Fibroblast of skin of scalp (primary cell): ENCODE measurements around the gene DUSP9.

Source experiments
- DNase-seq: peaks from one replicate; pipeline ENCODE4 v3.0.0-alpha.2; 2013

The DUSP9 gene

DNA sequence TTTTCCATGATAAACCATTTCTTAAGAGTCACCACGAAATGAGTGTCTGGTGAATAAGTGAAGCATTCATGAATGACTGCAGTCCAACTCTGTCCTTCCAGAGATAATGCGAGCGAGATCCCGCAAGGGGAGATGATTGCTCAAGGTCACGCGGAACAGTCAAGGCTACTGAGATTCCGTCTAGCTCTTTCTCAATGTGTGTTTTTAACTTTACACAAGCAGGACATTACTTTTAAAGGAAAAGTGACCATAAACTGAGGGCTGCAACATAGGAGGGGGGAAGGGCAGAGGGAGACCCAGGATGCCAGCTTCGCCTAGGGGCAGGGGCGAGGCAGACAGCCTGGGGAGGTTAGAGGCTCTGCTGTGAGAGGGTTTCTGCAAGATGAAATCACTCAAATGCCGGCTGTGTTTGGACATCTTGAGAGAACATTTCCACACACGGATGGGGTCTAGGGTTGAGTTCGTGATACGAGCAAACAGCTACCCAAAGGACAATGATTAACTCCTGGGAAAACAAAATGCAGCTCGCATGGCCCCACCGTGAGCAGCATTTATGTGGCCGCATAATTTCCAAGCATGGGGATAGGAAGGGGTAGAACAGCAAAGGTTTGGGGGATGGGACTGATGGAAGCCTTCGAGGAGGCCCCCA lies 24.2 kb upstream of the DUSP9 start:
- DNase-seq, result no peak

DNA sequence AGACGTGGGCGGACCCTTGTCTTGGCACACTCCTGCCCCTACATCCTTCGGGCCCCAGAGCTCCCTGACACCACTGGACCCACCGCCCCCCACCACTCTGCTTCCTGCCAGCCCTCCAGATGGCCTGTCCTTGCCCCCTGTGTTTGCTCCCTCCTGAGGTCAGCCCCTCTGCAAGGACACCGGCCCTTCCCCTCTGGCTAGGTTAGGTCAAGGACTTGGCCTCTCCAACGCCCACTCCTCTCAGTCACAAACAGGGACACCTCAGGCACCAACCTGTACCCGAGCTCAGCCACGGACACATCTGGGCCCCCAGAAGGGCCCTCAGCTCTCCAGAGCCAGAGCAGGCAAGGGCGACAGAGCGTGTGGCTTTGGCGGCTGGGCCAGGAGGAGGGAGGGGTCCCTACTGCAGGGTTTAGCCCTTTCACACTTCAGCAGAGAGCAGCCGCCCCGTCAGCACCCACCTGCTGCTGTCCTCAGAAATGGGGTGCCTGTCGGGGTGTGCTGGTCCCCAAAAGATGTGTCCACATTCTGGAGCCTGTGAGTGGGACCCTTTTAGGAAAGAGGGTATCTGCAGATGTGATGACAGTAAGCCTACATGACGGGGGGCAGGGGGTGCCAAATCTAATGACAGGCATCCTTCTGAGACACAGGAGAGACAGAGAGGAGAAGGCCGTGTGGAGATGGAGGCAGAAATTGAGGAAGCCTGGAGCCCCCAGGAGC lies 23.5 kb upstream of the DUSP9 start:
- no peak for DNase-seq

DNA sequence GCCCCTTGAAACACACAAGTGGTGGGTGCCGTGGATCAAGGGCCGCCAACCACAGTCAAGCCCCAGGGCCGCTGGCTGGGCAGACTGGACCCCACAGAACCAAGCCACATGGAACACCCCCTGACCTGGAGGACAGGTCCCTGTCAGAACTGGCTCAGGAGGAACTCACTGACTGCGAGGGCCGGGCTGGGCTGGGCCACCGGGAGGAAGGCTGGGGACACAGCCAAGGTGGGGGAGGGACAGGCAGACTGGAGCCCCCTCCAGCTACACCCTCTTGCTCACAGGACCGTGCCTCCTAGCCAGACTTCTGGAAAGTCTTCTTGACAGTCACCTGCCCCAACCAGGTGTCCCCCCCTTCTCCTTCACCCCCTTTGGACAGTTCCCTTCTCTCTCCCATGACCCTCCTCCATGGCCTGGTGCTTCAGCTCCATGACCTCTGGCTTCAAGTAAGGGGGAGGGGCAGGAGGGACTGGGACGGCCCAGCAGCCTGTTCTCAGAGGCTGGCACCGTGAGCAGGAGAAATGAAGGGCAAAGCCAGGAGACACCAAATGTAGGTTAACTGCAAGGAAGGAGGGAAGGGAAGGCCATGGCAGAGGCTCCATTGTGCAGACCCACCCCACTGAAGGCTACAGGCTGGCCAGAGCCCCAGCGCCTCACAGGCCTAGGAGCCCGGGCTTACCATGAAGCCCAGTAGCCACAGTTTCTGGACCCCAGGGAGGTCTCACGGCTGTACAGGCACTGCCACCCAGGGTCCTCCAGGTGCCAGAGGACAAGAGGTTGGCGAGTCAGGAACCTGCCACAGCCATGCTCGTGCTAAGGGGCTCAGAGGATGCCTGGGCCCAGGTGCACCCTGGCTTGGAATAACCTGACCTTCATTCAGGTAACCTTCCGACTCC lies 22.6 kb upstream of the DUSP9 start:
- DNase-seq, result no peak

DNA sequence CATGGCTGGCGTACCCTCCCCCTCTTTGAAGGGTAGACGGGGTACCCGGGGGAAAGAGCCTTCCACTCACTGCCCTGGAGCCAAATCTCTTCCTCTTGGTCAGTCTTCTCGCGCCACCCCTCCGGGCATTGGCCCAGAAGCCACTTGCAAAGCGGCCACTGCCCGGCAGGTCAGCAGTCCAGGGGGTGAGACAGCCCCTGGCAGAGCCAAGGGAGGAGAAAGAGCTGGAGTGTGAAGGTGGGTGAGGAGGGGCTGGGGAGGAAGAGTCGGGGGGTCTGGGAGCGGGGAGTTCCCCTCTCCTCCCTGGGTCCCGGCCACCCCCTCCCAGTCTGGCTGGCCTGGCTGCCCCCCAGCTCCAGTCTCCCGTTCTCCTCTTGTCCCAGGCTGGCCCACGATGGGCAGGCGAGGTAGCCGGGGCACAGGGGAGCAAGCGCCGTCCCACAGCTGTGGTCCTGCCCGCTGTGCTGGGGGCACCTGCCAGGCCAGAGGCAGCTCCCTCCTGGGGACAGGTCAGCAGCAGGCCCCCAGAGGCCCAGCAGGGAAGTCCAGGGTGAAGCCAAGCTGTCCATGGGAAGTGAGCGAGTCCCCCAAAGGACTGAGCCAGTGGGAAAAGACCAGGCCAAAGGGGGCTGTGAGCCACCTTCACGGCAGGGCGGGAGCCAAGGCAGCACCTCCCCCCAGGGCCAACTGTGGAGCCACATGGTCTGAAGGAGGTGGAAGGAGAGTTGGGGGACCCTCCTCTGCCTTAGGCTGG lies 21.6 kb upstream of the DUSP9 start:
- DNase-seq, result no peak

DNA sequence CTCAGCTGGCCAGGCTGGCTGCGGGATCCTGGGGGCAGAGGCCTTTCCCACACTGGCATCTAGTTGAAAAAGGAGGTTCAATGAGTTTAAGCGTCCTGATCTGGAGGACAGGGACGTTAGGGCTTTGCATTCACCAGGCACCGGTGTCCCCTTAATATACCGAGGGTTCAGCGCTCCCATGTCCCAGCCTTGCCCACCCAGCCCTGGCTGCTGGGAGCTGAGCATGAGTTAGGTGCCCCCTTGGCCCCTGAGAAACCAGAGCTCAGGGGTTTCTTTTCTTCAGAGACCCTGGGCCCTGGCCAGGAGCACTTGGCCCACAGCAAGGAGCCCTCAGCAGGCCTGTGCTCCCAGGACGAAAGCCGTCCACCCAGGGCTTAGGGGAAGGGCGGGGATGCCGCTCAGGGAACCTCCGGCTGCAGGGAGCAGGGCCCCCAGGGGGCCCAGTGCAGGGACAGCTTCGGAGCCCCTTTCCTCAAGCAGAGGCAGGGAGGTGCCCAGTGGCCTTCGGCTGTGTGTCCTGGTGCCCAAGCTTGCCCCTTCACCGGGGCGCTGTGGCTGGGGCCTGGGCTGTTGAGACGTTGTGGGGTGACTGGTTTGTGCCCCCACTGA lies 20.9 kb upstream of the DUSP9 start:
- no peak for DNase-seq

DNA sequence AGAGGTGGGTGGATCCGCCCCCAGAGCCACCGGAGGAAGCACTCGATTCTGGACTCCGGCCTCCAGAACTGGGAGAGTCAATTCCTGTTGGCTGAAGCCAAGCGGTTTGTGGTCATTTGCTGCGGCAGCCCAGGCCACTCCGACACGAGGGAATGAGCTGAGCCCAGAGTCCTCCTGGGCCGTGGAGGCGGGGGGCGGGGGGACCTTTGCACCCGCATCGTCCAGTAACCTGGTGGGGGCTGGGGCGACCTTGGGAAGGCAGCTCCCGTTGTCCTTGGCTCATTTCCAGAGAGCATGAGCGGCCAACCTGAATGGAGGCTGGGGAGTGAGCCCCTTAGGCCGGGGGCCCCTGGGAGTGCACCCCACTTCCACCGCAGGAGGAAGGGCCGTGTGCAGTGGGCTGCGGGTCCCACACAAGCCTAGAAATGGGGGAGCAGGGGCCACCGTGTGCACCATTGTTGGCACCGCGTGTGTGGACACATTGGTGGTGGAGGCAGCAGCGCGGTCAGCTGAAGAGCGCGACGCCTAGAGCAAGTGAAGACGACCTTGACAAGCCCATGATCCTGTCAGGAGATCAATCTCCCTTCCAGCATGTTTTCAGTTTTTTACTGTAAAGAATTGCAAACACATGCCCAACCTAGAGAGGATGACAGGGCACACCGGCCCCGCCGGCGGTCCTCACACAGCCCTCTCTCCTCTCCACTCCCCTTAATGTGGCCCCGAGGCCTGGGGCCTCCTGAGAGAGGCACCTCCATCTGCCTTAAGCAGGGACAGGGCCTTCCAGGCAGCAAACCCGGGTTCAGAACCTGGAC lies 19.9 kb upstream of the DUSP9 start:
- DNase-seq, result no peak

DNA sequence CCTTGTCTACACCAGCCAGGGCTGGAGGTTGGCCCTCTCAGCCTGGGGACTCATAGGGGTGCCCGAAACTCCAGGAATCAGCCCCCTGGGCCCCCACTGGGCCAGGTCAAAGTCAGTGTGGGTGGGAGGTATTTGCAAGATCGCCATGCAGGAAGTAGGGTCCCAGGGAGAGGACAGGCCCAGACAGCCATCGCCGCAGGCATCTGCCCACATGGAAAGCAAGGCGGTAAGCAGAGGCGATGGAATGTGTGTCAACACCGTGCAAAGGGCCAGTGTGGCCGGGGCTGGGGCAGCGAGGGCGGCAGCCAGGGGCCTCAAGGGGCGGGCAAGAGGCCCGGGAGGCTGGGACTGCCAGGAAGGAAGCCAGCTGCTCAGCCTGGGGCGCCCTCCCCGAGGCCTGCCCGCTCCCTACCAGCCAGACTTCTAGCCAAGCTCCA lies 19.3 kb upstream of the DUSP9 start:
- DNase-seq, result no peak

DNA sequence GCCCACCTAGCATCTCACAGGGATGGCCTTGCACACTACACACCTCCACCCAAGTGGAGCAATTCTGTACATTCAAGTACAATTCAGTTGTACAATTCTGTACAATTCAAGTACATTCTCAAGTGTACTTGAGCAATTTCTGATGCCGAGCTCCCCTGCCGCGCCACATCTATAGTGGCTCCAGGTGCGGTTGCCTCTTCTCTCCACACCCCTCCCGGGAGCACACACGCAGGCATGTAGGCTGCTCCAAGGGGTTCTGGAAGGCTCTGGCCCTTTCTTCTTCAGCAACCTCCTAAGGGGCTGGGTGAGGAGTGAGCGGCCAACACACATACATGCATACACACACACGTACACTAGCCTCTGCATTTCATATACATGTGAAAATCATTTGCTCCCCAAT lies 18.9 kb upstream of the DUSP9 start:
- DNase-seq, result no peak

DNA sequence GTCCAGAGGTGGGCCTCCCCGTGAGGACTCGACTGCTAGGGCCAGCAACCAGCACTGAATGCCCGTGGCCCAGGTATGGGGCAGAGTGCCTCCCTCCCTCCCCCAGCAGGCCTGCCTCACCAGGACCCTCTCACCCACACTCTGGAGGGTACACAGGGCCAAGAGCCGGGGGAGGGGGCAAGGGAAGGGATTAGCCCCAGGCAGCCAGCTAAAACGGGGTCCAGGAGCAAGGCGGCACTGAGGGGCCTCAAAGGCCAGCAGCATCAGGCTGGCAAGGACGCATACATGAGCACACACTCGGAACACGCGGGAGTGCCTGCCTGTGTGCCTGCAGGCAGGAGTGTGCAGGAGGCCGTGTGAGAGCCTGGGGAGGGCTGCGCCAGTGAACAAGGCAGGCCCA lies 18.3 kb upstream of the DUSP9 start:
- no peak for DNase-seq

DNA sequence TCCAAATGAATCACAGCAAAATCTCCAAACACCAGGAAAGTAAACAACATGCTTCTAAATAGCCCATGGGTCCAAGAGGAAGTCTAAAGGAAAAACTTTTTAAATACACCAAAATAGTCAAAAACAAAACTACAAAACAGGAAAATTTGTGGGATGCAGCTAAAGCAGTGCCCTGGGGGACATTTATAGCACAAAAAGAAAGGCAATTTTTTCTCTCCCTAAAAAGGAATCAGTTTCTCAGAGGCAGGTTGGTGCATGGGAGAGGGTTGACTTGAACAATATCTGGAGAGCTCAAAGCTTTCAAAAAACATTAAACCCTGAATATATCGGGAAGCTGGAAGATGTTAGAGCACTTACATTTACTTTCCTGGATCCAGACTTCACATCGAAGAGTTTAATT lies 15.7 kb upstream of the DUSP9 start:
- no peak for DNase-seq

DNA sequence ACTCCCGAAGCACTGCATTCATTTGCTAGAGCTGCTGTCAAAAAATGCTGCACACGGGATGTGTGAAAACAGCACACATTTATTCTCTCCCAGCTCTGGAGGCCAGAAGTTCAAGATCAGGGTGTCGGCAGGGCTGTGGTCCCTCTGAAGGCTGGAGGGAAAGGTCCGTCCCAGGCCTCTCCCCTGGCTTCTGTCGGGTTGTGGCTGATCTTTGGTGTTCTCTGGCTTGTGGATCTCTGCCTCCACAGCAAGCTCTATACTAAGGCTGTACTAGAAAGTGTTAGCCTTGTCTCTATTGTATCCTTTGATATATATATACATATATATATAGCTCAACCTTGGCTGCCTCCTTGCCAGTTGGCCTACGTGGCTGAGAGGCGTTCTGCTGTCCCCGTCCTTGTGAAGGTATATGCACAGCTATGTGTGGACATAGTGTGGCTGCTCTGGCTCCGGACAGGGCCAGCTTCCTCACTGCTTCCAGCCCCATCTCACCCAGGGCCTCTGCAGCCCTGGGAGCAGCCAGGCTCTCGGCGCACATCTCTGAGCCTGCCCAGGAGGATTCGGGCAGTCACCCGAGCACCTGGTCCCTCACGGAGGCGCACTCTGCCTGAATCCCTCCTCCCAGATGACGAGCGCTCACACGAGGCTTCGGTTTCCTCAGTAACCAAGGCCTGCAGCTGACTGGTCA lies 15.0 kb upstream of the DUSP9 start:
- no peak for DNase-seq

DNA sequence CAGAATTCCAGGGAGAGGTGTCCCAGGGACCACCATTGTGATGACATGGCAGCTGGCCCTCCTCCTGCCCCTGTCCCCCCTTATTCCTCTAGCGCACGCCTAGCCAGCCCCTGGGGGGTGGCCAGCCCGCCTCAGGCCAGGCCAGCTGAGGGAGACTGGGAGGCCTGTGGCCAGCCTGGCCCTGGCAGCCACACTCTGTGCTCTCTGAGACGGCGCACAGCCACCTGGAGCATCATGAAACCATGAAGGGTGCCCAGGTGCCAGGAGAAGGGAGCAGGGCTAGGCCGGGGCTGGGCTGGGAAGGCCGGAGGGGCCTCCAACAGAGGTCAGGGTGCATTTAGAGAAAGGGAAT lies 14.4 kb upstream of the DUSP9 start:
- no peak for DNase-seq

DNA sequence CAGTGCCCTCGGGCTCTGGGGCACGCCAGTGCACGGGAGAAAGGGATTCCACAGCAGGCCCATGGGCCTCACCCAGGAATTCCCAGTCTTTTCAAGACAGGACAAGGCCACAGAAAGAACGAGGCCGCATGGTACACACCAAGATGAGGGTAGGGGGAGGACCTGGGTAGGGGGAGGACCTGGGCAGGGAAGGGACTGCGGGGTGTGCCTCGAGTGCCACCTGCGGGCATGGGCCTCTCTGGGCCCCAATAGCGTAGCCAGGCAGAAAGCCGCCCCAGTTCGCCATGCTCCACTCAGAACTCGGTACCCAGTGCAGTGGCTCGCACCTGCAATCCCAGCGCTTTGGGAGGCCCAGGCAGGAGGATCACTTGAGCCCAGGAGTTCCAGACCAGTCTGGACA lies 14.0 kb upstream of the DUSP9 start:
- DNase-seq, result no peak

DNA sequence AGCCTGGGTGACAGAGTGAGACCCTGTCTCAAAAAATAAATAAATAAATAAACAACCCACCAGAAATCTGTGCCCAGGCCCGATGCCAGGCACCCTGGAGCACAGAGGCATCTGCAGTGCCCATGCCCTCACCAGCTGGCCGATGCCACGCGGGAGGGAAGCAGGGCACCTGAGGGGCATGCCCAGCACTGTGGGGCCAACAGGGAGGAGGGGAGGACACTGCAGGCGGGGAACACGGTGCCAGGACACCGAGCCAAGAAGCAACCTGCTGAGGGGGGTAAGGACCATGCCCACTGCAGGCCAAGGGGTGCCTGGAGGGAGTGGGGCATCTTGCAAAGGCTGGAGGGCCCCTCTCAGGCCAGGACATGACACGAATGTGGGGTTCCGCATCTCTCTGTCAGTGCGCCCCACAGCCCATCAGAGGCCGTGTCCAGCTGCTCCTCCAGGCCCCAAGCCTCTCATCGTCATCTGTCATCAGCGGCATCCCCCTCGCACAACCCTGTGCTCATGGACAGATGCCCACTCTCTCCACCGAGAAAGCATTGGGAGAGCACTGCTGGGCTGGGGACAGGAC lies 13.3 kb upstream of the DUSP9 start:
- DNase-seq, result no peak

DNA sequence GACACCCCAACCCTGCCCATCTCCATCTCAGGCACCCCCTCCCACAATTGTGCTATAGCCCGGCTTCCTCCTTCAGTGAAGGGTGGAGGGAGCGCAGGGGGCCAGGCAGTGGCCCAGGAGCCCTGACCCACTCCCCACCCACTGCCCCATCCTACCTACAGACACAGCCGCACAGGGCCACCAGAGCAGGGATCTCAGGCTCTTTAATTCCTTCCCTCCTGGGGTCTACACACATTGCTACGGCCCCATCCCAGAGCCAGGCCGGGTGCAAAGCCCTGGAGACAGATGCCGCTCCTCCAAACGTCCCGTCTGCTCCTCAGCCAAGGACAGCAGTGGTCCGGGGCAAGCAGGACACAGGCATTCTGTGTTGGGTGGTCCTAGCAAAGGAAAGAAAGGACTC lies 12.8 kb upstream of the DUSP9 start:
- DNase-seq, result no peak

DNA sequence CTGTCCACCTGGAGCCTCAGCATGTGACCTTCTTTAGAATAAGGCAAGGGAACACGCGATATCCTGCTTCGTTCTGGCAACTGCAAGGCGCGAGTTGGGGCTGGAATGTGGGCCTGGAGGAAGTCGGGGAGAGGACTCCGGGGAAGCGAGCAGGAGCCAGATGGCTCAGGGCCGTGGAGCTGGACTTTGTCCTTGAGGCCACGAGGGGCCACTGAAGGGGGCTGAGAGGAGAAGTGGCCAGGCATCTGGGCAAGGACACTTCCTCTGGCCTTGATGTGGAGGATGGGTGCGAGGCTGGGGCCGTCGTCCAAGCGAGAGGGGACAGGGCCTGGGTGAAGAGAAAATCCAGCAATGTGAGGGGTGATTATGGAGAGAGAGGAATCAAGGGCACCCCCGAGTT lies 12.2 kb upstream of the DUSP9 start:
- no peak for DNase-seq

DNA sequence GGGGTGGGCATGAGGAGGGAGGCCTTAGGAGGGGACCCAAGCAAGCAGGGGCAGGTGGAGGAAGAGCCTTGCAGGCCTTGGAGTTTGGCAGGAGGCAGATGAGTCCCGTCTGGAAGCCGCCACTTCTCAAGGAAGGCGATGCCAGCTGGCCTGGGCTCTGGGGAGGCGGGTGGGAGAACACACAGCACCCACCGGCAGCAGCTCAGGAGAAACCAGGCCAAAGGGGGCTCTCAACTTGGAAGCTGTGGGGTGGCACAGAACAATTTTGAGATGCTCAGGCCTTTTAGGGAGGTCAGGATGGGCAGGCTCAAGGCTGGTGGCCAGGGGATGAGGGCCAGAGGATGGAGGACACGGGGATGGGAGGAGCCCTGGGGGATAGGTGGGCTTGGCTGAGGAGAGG lies 11.6 kb upstream of the DUSP9 start:
- DNase-seq, result no peak

DNA sequence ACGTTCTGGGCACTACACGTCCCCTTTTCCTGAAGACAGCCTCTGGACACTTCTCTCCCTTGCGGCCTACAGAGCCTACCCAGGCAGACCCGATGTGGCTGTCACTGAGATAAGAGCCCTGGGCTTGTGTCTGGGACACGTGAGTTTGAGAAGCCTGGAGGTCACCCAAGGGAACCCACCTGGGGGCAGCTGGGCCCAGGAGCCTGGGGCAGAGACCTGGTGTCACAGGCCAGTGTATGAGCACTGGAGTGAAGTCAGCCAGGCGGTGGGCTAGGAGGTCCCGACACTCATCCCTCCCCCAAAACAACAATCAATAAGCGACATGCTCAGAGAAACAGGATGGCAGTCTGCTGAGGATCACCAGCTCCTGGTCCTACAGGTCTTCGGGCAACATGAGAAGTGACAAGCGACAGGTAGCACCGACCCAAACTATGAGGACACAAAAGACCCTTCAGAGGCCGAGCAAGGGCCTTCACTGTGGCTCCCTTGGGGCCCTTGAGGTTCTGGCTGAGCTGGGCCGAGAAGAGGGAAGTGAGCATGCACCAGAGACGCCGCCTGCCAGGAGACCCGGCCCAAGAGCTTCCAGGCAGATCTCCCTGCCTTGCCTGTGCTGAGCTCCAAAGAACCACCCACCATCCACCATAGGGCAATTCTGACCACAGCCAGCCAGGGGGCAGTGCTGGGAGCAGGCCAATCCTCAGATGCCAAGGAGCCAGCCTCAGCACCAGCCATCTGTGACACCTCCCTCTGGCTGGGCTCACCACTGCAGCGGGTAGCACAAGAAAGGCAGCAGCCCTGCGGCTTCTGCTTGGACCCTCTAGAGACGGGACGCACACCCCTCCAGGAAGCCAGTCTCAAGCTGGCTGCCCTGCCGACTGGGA lies 11.0 kb upstream of the DUSP9 start:
- peak; percentile 7 for DNase-seq

DNA sequence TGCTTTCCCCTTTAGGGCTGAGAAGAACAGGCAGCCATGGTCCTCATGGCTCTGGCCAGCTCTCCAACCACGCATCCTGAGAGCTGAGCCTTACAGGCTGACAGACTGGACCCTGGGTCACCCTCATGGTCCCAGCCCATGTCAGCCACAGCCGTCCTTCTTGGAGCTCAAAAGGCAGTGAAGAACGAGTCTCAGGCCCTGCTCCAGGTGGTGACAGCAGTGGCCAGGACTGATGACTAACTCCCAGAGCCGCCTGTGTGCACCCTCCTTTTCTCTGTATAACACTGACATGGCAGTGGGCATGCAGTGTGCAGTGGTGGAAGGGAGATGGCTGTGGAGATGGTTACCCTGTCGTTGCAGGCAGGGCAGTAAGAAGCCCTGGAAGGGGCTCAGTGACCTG lies 10.3 kb upstream of the DUSP9 start:
- no peak for DNase-seq
